ENCODE results near the gene IL17D.

GRCh38 chr13:20685092-20685491 lies 18.4 kb upstream of the IL17D start:
- TF ChIP-seq, protein P1, sequence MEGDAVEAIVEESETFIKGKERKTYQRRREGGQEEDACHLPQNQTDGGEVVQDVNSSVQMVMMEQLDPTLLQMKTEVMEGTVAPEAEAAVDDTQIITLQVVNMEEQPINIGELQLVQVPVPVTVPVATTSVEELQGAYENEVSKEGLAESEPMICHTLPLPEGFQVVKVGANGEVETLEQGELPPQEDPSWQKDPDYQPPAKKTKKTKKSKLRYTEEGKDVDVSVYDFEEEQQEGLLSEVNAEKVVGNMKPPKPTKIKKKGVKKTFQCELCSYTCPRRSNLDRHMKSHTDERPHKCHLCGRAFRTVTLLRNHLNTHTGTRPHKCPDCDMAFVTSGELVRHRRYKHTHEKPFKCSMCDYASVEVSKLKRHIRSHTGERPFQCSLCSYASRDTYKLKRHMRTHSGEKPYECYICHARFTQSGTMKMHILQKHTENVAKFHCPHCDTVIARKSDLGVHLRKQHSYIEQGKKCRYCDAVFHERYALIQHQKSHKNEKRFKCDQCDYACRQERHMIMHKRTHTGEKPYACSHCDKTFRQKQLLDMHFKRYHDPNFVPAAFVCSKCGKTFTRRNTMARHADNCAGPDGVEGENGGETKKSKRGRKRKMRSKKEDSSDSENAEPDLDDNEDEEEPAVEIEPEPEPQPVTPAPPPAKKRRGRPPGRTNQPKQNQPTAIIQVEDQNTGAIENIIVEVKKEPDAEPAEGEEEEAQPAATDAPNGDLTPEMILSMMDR (IDR thresholded peaks at IDR 0.05; ENCODE audit: low read depth, low read length): no peak
- TF ChIP-seq EZH2phosphoT487 (IDR thresholded peaks at IDR 0.05; ENCODE audit: low read depth): no peak

Data from OCI-LY3 (cell line).